Measurements from ENCODE around the gene MGAT5B.

- no peak for TF ChIP-seq CTCF (IDR thresholded peaks at IDR 0.05)
- TF ChIP-seq EZH2 (IDR thresholded peaks at IDR 0.05): no peak
These were observed 33.3 kb upstream of the MGAT5B start for GRCh38 chr17:76834870-76835269.
